Trophoblast cell (in vitro differentiated cells and primary cell): ENCODE results near the gene LPCAT3.

Experiments
- DNase-seq, 2 donors: peaks; one replicate each; pipeline ENCODE4 v3.0.0-alpha.2; 2016
- H2AFZ ChIP-seq: 2 replicates; pipeline ENCODE4 v1.6.1; 2013; ENCODE audit warnings: low read length, moderate library complexity, mild to moderate bottlenecking; ENCODE audit not compliant: insufficient read depth, poor library complexity
- H2AK5ac ChIP-seq: 2 replicates; pipeline ENCODE4 v1.6.1; 2013; ENCODE audit warnings: mild to moderate bottlenecking, low read length
- H2BK120ac ChIP-seq: 2 replicates; pipeline ENCODE4 v1.6.1; 2013; ENCODE audit warnings: low read length, mild to moderate bottlenecking, moderate library complexity; ENCODE audit not compliant: insufficient read depth, poor library complexity
- H2BK12ac ChIP-seq: 2 replicates; pipeline ENCODE4 v1.6.1; 2013; ENCODE audit warnings: mild to moderate bottlenecking, low read length, moderate library complexity
- H2BK5ac ChIP-seq: 2 replicates; pipeline ENCODE4 v1.6.1; 2013; ENCODE audit warnings: low read length, low read depth, moderate library complexity, mild to moderate bottlenecking; ENCODE audit not compliant: poor library complexity
- H3K14ac ChIP-seq: 2 replicates; pipeline ENCODE4 v1.6.1; 2013; ENCODE audit warnings: mild to moderate bottlenecking, low read length
- H3K18ac ChIP-seq: 2 replicates; pipeline ENCODE4 v1.6.1; 2013; ENCODE audit warnings: mild to moderate bottlenecking, low read length
- H3K23ac ChIP-seq: 2 replicates; pipeline ENCODE4 v1.6.1; 2013; ENCODE audit warnings: low read length
- H3K27ac ChIP-seq: 2 replicates; pipeline ENCODE4 v1.5.1; 2013; ENCODE audit warnings: low read depth, mild to moderate bottlenecking, inconsistent platforms, low read length, moderate library complexity
- H3K27me3 ChIP-seq: 2 replicates; pipeline ENCODE4 v1.6.1; 2013; ENCODE audit warnings: inconsistent platforms, mild to moderate bottlenecking, low read length, moderate library complexity; ENCODE audit not compliant: insufficient read depth
- H3K36me3 ChIP-seq, 2 experiments: 1 replicate in 1 of 2; 2 replicates in 1 of 2; pipeline ENCODE4 v1.6.1; 2013; ENCODE audit warnings: low read length in 2 of 2, mild to moderate bottlenecking in 2 of 2, moderate library complexity in 1 of 2; ENCODE audit not compliant: insufficient read depth in 2 of 2, control insufficient read depth in 1 of 2
- H3K4ac ChIP-seq: 2 replicates; pipeline ENCODE4 v1.6.1; 2013; ENCODE audit warnings: low read depth, mild to moderate bottlenecking, low read length, moderate library complexity
- H3K4me1 ChIP-seq, 2 experiments: 1 replicate in 1 of 2; 2 replicates in 1 of 2; pipeline ENCODE4 v1.6.1; 2013; ENCODE audit warnings: low read length in 2 of 2, mild to moderate bottlenecking in 2 of 2, moderate library complexity in 1 of 2; ENCODE audit not compliant: insufficient read depth in 2 of 2, control insufficient read depth in 1 of 2
- H3K4me2 ChIP-seq: 2 replicates; pipeline ENCODE4 v1.6.1; 2013; ENCODE audit warnings: inconsistent platforms, mild to moderate bottlenecking, low read length, moderate library complexity
- H3K4me3 ChIP-seq: 2 replicates; pipeline ENCODE4 v1.5.1; 2013; ENCODE audit warnings: mild to moderate bottlenecking, low read depth, low read length, inconsistent platforms
- H3K79me1 ChIP-seq: one replicate; pipeline ENCODE4 v1.6.1; 2013; ENCODE audit warnings: low read length
- H3K79me2 ChIP-seq: 2 replicates; pipeline ENCODE4 v1.6.1; 2013; ENCODE audit warnings: low read length, mild to moderate bottlenecking; ENCODE audit not compliant: control insufficient read depth, insufficient read depth, poor library complexity
- H3K9ac ChIP-seq: 2 replicates; pipeline ENCODE4 v1.6.1; 2013; ENCODE audit warnings: mild to moderate bottlenecking, low read length
- H3K9me3 ChIP-seq: 2 replicates; pipeline ENCODE4 v1.6.1; 2013; ENCODE audit warnings: low read depth, mild to moderate bottlenecking, control low read depth, inconsistent platforms, low read length; ENCODE audit not compliant: insufficient read depth
- H4K12ac ChIP-seq: 2 replicates; pipeline ENCODE4 v1.6.1; 2013; ENCODE audit warnings: low read depth, mild to moderate bottlenecking, low read length, moderate library complexity
- H4K8ac ChIP-seq: 2 replicates; pipeline ENCODE4 v1.6.1; 2013; ENCODE audit warnings: low read depth, mild to moderate bottlenecking, low read length, moderate library complexity
- H4K91ac ChIP-seq: one replicate; pipeline ENCODE4 v1.6.1; 2013; ENCODE audit warnings: low read depth, mild to moderate bottlenecking, low read length, moderate library complexity
- WGBS: extraction: QIAGEN DNeasy Blood & Tissue Kit; methylation state at CpG from one replicate; pipeline ENCODE4 v1.1.7; 2013; ENCODE audit warnings: missing lambda C conversion rate; ENCODE audit not compliant: insufficient read length, insufficient coverage; ENCODE audit errors: extremely low coverage; 5-methylcytosine and 5-hydroxymethylcytosine counted together

Gene LPCAT3

GRCh38 chr12:6966351-6966750, 51.9 kb downstream of the LPCAT3 start:
- Histone ChIP-seq H3K4me2 (no peak overlapping the region), H3K27me3 (no peaks in the 10 kb centered on the region), H3K27ac (no peak overlapping the region), H3K23ac (no peak overlapping the region), H3K36me3 (peaks cover 32 to 45% of the 10 kb centered on the region in 2 experiments), H2BK5ac (no peak overlapping the region), H3K4ac (no peak overlapping the region), H2BK120ac (no peak overlapping the region), H4K12ac (no peak overlapping the region), H3K79me2 (peaks cover 29% of the 10 kb centered on the region), H3K79me1 (peaks cover 33% of the 10 kb centered on the region), H3K4me1 (peaks cover 12 to 24% of the 10 kb centered on the region in 2 experiments), H4K8ac (no peak overlapping the region), H2AFZ (no peak overlapping the region), H4K91ac (no peak overlapping the region), H3K18ac (no peak overlapping the region), H2BK12ac (no peak overlapping the region), H3K9me3 (peaks cover 5% of the 10 kb centered on the region), H3K4me3 (no peak overlapping the region), H3K14ac (no peak overlapping the region), H3K9ac (no peak overlapping the region), H2AK5ac (no peak overlapping the region)
- WGBS, result no CpG with 5 or more reads among the region's 7 CpGs
- DNase-seq, result no peak

- Histone ChIP-seq H3K27me3 (no peaks in the 10 kb centered on the region), H2AK5ac (no peak overlapping the region), H2AFZ (no peak overlapping the region), H4K91ac (no peak overlapping the region), H3K36me3 (peaks cover 32 to 45% of the 10 kb centered on the region in 2 experiments), H2BK120ac (no peak overlapping the region), H3K9me3 (peaks cover 5% of the 10 kb centered on the region), H4K12ac (no peak overlapping the region), H4K8ac (no peak overlapping the region), H2BK5ac (no peak overlapping the region), H3K4me3 (no peak overlapping the region), H3K9ac (no peak overlapping the region), H3K4ac (no peak overlapping the region), H2BK12ac (no peak overlapping the region), H3K4me1 (peaks cover 12 to 26% of the 10 kb centered on the region in 2 experiments), H3K14ac (no peak overlapping the region), H3K79me1 (peaks cover 33% of the 10 kb centered on the region), H3K18ac (no peak overlapping the region), H3K27ac (no peak overlapping the region), H3K23ac (no peak overlapping the region), H3K4me2 (no peak overlapping the region), H3K79me2 (peaks cover 29% of the 10 kb centered on the region)
- no peak for DNase-seq
- no CpG with 5 or more reads among the region's 4 CpGs for WGBS
These were observed 52.6 kb downstream of the LPCAT3 start for GRCh38 chr12:6965714-6966113.

GRCh38 chr12:6965026-6965661, 53.1 kb downstream of the LPCAT3 start:
- WGBS, result no CpG with 5 or more reads among the region's 12 CpGs
- Histone ChIP-seq H3K27ac (peak overlapping the region; percentile 7), H3K4ac (peak overlapping the region; percentile 76), H3K4me3 (no peak overlapping the region), H2BK5ac (no peak overlapping the region), H2BK12ac (no peak overlapping the region), H2AK5ac (no peak overlapping the region), H4K91ac (no peak overlapping the region), H3K27me3 (no peaks in the 10 kb centered on the region), H3K4me2 (no peak overlapping the region), H3K23ac (no peak overlapping the region), H3K36me3 (peaks cover 36 to 47% of the 10 kb centered on the region in 2 experiments), H3K14ac (peak overlapping the region; percentile 25), H2BK120ac (no peak overlapping the region), H4K8ac (peak overlapping the region; percentile 39), H3K79me1 (peaks cover 30% of the 10 kb centered on the region), H3K18ac (no peak overlapping the region), H2AFZ (no peak overlapping the region), H4K12ac (no peak overlapping the region), H3K9me3 (peaks cover 5% of the 10 kb centered on the region), H3K79me2 (peaks cover 26% of the 10 kb centered on the region), H3K9ac (no peak overlapping the region), H3K4me1 (peaks cover 12 to 26% of the 10 kb centered on the region in 2 experiments)
- peak; percentile 82 to 91 for DNase-seq

GRCh38 chr12:6964605-6965025, 53.7 kb downstream of the LPCAT3 start:
- H3K4me1 ChIP-seq, result peaks cover 12 to 26% of the 10 kb centered on the region in 2 experiments
- peaks cover 22% of the 10 kb centered on the region for H3K79me2 ChIP-seq
- no peaks in the 10 kb centered on the region for H3K27me3 ChIP-seq
- H4K12ac ChIP-seq, result peak overlapping the region; percentile 50
- H3K27ac ChIP-seq, result peak overlapping the region; percentile 7
- no peak overlapping the region for H2BK120ac ChIP-seq
- H3K9me3 ChIP-seq, result peaks cover 5% of the 10 kb centered on the region
- peaks cover 26% of the 10 kb centered on the region for H3K79me1 ChIP-seq
- peak overlapping the region; percentile 73 for H3K4me2 ChIP-seq
- peak overlapping the region; percentile 32 for H2AK5ac ChIP-seq
- H4K8ac ChIP-seq, result peak overlapping the region; percentile 39
- peak overlapping the region; percentile 76 for H3K4ac ChIP-seq
- WGBS, result no CpG with 5 or more reads among the region's 8 CpGs
- H3K23ac ChIP-seq, result no peak overlapping the region
- H3K14ac ChIP-seq, result peak overlapping the region; percentile 25
- H3K4me3 ChIP-seq, result no peak overlapping the region
- no peak overlapping the region for H2BK12ac ChIP-seq
- H4K91ac ChIP-seq, result no peak overlapping the region
- no peak overlapping the region for H2AFZ ChIP-seq
- no peak for DNase-seq
- no peak overlapping the region for H2BK5ac ChIP-seq
- H3K18ac ChIP-seq, result no peak overlapping the region
- no peak overlapping the region for H3K9ac ChIP-seq
- peaks cover 37 to 47% of the 10 kb centered on the region in 2 experiments for H3K36me3 ChIP-seq
